Esophagus (tissue), 2 donors: ENCODE data around the gene IL3. TPM values are rescaled to one million over a fixed set of nuclear protein-coding genes. Genes with fewer than 3 reads are reported as not detected.

ENCODE experiments used
- H3K27ac ChIP-seq, 2 donors: one replicate each; pipeline ENCODE4 v1.5.1; 2013; ENCODE audit warnings: low read depth in 2 of 2, mild to moderate bottlenecking in 2 of 2, inconsistent platforms in 1 of 2, low read length in 1 of 2, moderate library complexity in 1 of 2
- H3K27me3 ChIP-seq, 2 donors: one replicate each; pipeline ENCODE4 v1.6.1; 2013; ENCODE audit warnings: low read length in 2 of 2, control low read depth in 1 of 2, mild to moderate bottlenecking in 1 of 2; ENCODE audit not compliant: insufficient read depth in 2 of 2, control insufficient read depth in 1 of 2
- H3K36me3 ChIP-seq, 2 donors: one replicate each; pipeline ENCODE4 v1.6.1; 2013; ENCODE audit warnings: low read length in 1 of 2; ENCODE audit not compliant: control insufficient read depth in 2 of 2, insufficient read depth in 2 of 2
- H3K4me1 ChIP-seq, 2 donors: one replicate each; pipeline ENCODE4 v1.6.1; 2013; ENCODE audit warnings: low read length in 1 of 2; ENCODE audit not compliant: control insufficient read depth in 2 of 2, insufficient read depth in 2 of 2
- H3K4me3 ChIP-seq, 2 donors: one replicate each; pipeline ENCODE4 v1.5.1; 2013; ENCODE audit warnings: low read length in 2 of 2, mild to moderate bottlenecking in 2 of 2, low read depth in 1 of 2, moderate library complexity in 1 of 2
- H3K9me3 ChIP-seq, 2 donors: one replicate each; pipeline ENCODE4 v1.6.1; 2013; ENCODE audit warnings: mild to moderate bottlenecking in 2 of 2, low read depth in 1 of 2, low read length in 1 of 2, moderate library complexity in 1 of 2; ENCODE audit not compliant: control insufficient read depth in 2 of 2, insufficient read depth in 1 of 2
- WGBS, 2 donors: extraction: QIAGEN DNeasy Blood & Tissue Kit; methylation state at CpG; one replicate each; pipeline ENCODE4 v1.1.7; 2013; 5-methylcytosine and 5-hydroxymethylcytosine counted together
- polyA plus RNA-seq, 2 donors: library from polyadenylated mRNA; stranded (reverse); fragments of 200-250 nt; gene quantifications; one replicate each; pipeline ENCODE4 v1.2.3, GENCODE V29; 2013
- donor health status: healthy with polysubstance abuse.
- donor health status: Bipolar disorder and iron deficiency.

The IL3 gene
- polyA plus RNA-seq, 2 donors, result not detected

DNA sequence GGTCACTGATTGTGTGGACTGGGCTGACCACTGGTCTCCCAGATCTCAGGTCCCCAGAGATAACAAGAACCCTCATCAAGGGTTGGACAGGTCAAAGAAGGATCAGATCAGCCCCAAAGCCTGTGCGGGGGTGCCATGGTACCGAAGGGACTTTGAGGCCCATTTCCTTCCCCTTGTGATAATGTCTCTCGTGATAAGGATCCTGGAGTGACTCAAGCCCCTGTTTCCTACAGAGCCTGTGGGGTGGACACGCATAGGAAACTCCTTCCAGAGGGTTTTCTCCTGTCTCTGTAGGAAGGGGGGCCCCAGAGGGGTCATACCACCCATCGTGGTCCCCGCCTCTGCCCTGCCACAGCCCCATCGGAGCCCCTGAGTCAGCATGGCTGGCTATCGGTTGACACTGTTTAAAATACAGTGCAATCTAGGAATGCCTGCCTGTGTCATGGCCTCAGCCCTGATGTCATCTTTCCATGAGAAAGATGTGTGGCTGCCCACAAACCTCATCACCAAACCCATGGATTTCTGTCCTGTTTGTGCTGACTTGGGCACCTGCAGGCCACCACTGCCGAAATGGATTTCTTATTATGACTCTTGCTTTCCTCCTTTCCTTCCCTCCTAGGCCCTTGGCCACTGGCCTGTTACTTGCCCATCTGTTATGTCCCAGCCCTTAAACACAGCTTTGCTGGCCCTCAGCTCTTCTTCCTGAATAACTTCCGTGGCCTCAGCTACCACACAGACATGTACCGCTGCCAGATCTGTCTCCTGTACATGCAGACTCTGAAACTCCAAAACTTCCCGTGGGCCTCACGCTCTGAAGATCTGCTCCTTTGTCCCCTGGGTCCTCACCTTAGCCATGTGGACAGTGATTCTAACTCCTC is 10.2 kb downstream of the IL3 start:
- H3K27me3 ChIP-seq, result no peaks in the 10 kb centered on the region
- WGBS, 2 donors, result 70 to 79% methylated on average over 13 of the region's 13 CpGs
- H3K4me3 ChIP-seq, result no peak overlapping the region
- peaks cover 5 to 14% of the 10 kb centered on the region in 2 donors for H3K4me1 ChIP-seq
- H3K27ac ChIP-seq, result no peak overlapping the region
- no peaks in the 10 kb centered on the region for H3K9me3 ChIP-seq
- H3K36me3 ChIP-seq, result peaks cover 0 to 2% of the 10 kb centered on the region in 2 donors

DNA sequence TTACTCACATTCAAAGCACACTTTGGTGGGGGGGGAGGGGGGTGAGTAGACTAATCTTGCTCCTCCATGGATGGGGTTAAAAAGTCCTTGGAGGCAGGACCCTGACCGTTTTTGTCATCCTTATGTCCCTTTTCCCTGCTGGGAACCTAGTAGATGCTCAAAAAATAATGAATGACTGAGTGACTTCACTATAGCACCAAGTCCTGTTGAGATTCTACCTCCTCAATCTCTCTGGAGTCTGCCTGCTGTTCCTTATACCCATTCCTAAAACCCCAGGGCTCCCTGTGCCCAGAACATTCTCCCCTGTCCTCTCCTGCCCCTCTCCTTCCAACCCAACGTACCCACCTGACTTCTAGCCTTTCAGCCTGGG is 10.9 kb downstream of the IL3 start:
- H3K9me3 ChIP-seq, result no peaks in the 10 kb centered on the region
- no peak overlapping the region for H3K4me3 ChIP-seq
- peaks cover 0 to 2% of the 10 kb centered on the region in 2 donors for H3K36me3 ChIP-seq
- peaks cover 5 to 14% of the 10 kb centered on the region in 2 donors for H3K4me1 ChIP-seq
- WGBS, 2 donors, result 84 to 88% methylated on average over 2 of the region's 2 CpGs
- no peak overlapping the region for H3K27ac ChIP-seq
- H3K27me3 ChIP-seq, result no peaks in the 10 kb centered on the region

DNA sequence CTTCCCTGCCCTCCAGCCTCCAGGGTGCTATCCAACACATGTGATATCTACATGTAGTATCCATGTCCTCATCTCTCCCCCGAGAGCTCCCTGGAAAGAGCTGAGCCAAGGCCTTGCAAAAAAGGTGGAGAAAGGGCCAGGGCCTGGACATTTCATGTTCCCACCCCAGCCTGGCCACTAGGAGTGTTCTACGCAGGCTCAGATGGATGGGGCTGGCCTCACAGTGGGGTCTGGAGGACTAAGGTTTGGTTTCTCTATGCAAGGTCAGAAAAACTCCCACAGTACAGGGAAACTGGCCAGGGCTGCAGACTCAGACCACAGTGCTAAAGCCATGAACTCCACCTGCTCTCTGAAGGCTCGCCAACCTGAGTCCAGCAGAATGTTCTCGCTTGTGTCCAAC is 11.6 kb downstream of the IL3 start:
- no peak overlapping the region for H3K4me3 ChIP-seq
- H3K4me1 ChIP-seq, result peaks cover 5 to 14% of the 10 kb centered on the region in 2 donors
- no peaks in the 10 kb centered on the region for H3K9me3 ChIP-seq
- 83 to 92% methylated on average over 4 of the region's 4 CpGs for WGBS, 2 donors
- H3K27ac ChIP-seq, result no peak overlapping the region
- H3K27me3 ChIP-seq, result no peaks in the 10 kb centered on the region
- peaks cover 0 to 2% of the 10 kb centered on the region in 2 donors for H3K36me3 ChIP-seq

DNA sequence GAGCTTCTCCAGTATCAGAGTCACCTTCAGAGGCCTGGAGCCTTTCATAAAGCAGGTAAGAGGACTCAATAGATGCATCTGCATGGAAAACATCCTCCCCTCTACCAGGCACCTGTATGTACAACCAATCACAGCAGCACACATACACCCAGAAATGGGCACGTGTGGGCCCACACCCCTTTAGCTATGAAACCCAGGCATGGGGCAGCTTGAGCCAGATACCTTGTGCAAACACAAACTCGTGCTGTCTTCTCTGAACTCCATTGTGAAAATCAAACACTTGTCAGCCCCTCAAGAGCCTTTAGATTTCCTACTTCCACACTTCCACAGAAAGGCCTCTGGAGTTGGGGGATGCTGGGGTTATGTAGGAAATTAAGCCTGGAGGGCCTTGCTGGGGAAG is 12.1 kb downstream of the IL3 start:
- Histone ChIP-seq H3K4me3 (no peak overlapping the region), H3K27ac (no peak overlapping the region), H3K27me3 (no peaks in the 10 kb centered on the region), H3K4me1 (peaks cover 5 to 14% of the 10 kb centered on the region in 2 donors), H3K36me3 (peaks cover 0 to 2% of the 10 kb centered on the region in 2 donors), H3K9me3 (no peaks in the 10 kb centered on the region)
- WGBS, 2 donors, result 65 to 73% methylated on average over 2 of the region's 2 CpGs

DNA sequence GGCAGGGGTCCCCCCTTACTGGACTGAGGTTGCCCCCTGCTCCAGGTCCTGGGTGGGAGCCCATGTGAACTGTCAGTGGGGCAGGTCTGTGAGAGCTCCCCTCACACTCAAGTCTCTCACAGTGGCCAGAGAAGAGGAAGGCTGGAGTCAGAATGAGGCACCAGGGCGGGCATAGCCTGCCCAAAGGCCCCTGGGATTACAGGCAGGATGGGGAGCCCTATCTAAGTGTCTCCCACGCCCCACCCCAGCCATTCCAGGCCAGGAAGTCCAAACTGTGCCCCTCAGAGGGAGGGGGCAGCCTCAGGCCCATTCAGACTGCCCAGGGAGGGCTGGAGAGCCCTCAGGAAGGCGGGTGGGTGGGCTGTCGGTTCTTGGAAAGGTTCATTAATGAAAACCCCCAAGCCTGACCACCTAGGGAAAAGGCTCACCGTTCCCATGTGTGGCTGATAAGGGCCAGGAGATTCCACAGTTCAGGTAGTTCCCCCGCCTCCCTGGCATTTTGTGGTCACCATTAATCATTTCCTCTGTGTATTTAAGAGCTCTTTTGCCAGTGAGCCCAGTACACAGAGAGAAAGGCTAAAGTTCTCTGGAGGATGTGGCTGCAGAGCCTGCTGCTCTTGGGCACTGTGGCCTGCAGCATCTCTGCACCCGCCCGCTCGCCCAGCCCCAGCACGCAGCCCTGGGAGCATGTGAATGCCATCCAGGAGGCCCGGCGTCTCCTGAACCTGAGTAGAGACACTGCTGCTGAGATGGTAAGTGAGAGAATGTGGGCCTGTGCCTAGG is 13.0 kb downstream of the IL3 start, which contains the start of gene CSF2:
TSS of gene CSF2 (plus strand) at position 559 of the 783 bp plus-strand sequence. CDS start at position 594, 35 bp downstream.
- Histone ChIP-seq H3K4me1 (peaks cover 5 to 14% of the 10 kb centered on the region in 2 donors), H3K36me3 (peaks cover 0 to 2% of the 10 kb centered on the region in 2 donors), H3K4me3 (no peak within 1 kb of the TSS), H3K9me3 (no peaks in the 10 kb centered on the region), H3K27me3 (no peaks in the 10 kb centered on the region), H3K27ac (no peak within 1 kb of the TSS)
- 70 to 77% methylated on average over 12 of the region's 12 CpGs for WGBS, 2 donors

DNA sequence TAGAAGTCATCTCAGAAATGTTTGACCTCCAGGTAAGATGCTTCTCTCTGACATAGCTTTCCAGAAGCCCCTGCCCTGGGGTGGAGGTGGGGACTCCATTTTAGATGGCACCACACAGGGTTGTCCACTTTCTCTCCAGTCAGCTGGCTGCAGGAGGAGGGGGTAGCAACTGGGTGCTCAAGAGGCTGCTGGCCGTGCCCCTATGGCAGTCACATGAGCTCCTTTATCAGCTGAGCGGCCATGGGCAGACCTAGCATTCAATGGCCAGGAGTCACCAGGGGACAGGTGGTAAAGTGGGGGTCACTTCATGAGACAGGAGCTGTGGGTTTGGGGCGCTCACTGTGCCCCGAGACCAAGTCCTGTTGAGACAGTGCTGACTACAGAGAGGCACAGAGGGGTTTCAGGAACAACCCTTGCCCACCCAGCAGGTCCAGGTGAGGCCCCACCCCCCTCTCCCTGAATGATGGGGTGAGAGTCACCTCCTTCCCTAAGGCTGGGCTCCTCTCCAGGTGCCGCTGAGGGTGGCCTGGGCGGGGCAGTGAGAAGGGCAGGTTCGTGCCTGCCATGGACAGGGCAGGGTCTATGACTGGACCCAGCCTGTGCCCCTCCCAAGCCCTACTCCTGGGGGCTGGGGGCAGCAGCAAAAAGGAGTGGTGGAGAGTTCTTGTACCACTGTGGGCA is 13.8 kb downstream of the IL3 start:
- Histone ChIP-seq H3K36me3 (peaks cover 0 to 2% of the 10 kb centered on the region in 2 donors), H3K4me1 (peaks cover 5 to 14% of the 10 kb centered on the region in 2 donors), H3K27me3 (no peaks in the 10 kb centered on the region), H3K9me3 (no peaks in the 10 kb centered on the region), H3K4me3 (no peak overlapping the region), H3K27ac (no peak overlapping the region)
- 77 to 80% methylated on average over 7 of the region's 7 CpGs for WGBS, 2 donors

DNA sequence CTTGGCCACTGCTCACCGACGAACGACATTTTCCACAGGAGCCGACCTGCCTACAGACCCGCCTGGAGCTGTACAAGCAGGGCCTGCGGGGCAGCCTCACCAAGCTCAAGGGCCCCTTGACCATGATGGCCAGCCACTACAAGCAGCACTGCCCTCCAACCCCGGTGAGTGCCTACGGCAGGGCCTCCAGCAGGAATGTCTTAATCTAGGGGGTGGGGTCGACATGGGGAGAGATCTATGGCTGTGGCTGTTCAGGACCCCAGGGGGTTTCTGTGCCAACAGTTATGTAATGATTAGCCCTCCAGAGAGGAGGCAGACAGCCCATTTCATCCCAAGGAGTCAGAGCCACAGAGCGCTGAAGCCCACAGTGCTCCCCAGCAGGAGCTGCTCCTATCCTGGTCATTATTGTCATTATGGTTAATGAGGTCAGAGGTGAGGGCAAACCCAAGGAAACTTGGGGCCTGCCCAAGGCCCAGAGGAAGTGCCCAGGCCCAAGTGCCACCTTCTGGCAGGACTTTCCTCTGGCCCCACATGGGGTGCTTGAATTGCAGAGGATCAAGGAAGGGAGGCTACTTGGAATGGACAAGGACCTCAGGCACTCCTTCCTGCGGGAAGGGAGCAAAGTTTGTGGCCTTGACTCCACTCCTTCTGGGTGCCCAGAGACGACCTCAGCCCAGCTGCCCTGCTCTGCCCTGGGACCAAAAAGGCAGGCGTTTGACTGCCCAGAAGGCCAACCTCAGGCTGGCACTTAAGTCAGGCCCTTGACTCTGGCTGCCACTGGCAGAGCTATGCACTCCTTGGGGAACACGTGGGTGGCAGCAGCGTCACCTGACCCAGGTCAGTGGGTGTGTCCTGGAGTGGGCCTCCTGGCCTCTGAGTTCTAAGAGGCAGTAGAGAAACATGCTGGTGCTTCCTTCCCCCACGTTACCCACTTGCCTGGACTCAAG is 14.6 kb downstream of the IL3 start:
- H3K4me3 ChIP-seq, result no peak overlapping the region
- peaks cover 0 to 2% of the 10 kb centered on the region in 2 donors for H3K36me3 ChIP-seq
- H3K27ac ChIP-seq, result no peak overlapping the region
- 71 to 72% methylated on average over 16 of the region's 16 CpGs for WGBS, 2 donors
- H3K4me1 ChIP-seq, result peaks cover 5 to 14% of the 10 kb centered on the region in 2 donors
- no peaks in the 10 kb centered on the region for H3K9me3 ChIP-seq
- H3K27me3 ChIP-seq, result no peaks in the 10 kb centered on the region

DNA sequence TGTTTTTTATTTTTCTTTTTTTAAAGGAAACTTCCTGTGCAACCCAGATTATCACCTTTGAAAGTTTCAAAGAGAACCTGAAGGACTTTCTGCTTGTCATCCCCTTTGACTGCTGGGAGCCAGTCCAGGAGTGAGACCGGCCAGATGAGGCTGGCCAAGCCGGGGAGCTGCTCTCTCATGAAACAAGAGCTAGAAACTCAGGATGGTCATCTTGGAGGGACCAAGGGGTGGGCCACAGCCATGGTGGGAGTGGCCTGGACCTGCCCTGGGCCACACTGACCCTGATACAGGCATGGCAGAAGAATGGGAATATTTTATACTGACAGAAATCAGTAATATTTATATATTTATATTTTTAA is 15.2 kb downstream of the IL3 start:
- Histone ChIP-seq H3K4me1 (peaks cover 5 to 14% of the 10 kb centered on the region in 2 donors), H3K27ac (no peak overlapping the region), H3K36me3 (peaks cover 0 to 2% of the 10 kb centered on the region in 2 donors), H3K4me3 (no peak overlapping the region), H3K9me3 (no peaks in the 10 kb centered on the region), H3K27me3 (no peaks in the 10 kb centered on the region)
- 94 to 98% methylated on average over 2 of the region's 2 CpGs for WGBS, 2 donors
